ENCODE results near the gene NOP53.
"Not testable (repeated sequence)": the region's sequence is repeated elsewhere in the genome, so short reads cannot be mapped to it uniquely, and the experiment has no call there.

The NOP53 gene

GRCh38 chr19:47766359-47766620, 20.9 kb downstream of the NOP53 start:
- no peak overlapping the region for H3K27ac ChIP-seq
- H3K9me3 ChIP-seq (ENCODE audit: severe bottlenecking) = no peaks in the 10 kb centered on the region
- no peaks in the 10 kb centered on the region for H3K27me3 ChIP-seq (ENCODE audit: insufficient read depth, low read depth, severe bottlenecking)
- no peak for DNase-seq
- TF ChIP-seq CTCF (IDR thresholded peaks at IDR 0.05; ENCODE audit: low read depth, low read length) = no peak
- no peaks in the 10 kb centered on the region for H3K36me3 ChIP-seq
- H3K4me3 ChIP-seq (ENCODE audit: low read depth, low read length) = no peak overlapping the region

- DNase-seq = no peak
- H3K27me3 ChIP-seq (ENCODE audit: insufficient read depth, low read depth, severe bottlenecking) = no peaks in the 10 kb centered on the region
- no peak for TF ChIP-seq CTCF (IDR thresholded peaks at IDR 0.05; ENCODE audit: low read depth, low read length)
- H3K9me3 ChIP-seq (ENCODE audit: severe bottlenecking) = no peaks in the 10 kb centered on the region
- H3K4me3 ChIP-seq (ENCODE audit: low read depth, low read length) = no peak overlapping the region
- no peaks in the 10 kb centered on the region for H3K36me3 ChIP-seq
- H3K27ac ChIP-seq = no peak overlapping the region
Measured at GRCh38 chr19:47766670-47767069, 21.3 kb downstream of the NOP53 start.

GRCh38 chr19:47767349-47767748, 22.0 kb downstream of the NOP53 start:
- no peak for TF ChIP-seq CTCF (IDR thresholded peaks at IDR 0.05; ENCODE audit: low read depth, low read length)
- no peaks in the 10 kb centered on the region for H3K36me3 ChIP-seq
- no peak for DNase-seq
- no peak overlapping the region for H3K27ac ChIP-seq
- no peaks in the 10 kb centered on the region for H3K9me3 ChIP-seq (ENCODE audit: severe bottlenecking)
- no peaks in the 10 kb centered on the region for H3K27me3 ChIP-seq (ENCODE audit: insufficient read depth, low read depth, severe bottlenecking)
- H3K4me3 ChIP-seq (ENCODE audit: low read depth, low read length) = no peak overlapping the region

- H3K27me3 ChIP-seq (ENCODE audit: insufficient read depth, low read depth, severe bottlenecking) = no peaks in the 10 kb centered on the region
- DNase-seq = no peak
- no peaks in the 10 kb centered on the region for H3K9me3 ChIP-seq (ENCODE audit: severe bottlenecking)
- TF ChIP-seq CTCF (IDR thresholded peaks at IDR 0.05; ENCODE audit: low read depth, low read length) = no peak
- no peak overlapping the region for H3K27ac ChIP-seq
- H3K4me3 ChIP-seq (ENCODE audit: low read depth, low read length) = no peak overlapping the region
- H3K36me3 ChIP-seq = no peaks in the 10 kb centered on the region
Measured at GRCh38 chr19:47768604-47769003, 23.3 kb downstream of the NOP53 start.

- TF ChIP-seq CTCF (IDR thresholded peaks at IDR 0.05; ENCODE audit: low read depth, low read length) = no peak
- no peak for DNase-seq
- H3K27me3 ChIP-seq (ENCODE audit: insufficient read depth, low read depth, severe bottlenecking) = no peaks in the 10 kb centered on the region
- no peak overlapping the region for H3K27ac ChIP-seq
- H3K4me3 ChIP-seq (ENCODE audit: low read depth, low read length) = no peak overlapping the region
- no peaks in the 10 kb centered on the region for H3K36me3 ChIP-seq
- H3K9me3 ChIP-seq (ENCODE audit: severe bottlenecking) = no peaks in the 10 kb centered on the region
Measured at GRCh38 chr19:47769534-47769933, 24.2 kb downstream of the NOP53 start.

- not testable (repeated sequence) for H3K36me3 ChIP-seq; DNase-seq; H3K27me3 ChIP-seq (ENCODE audit: insufficient read depth, low read depth, severe bottlenecking); H3K9me3 ChIP-seq (ENCODE audit: severe bottlenecking); H3K4me3 ChIP-seq (ENCODE audit: low read depth, low read length); H3K27ac ChIP-seq
Measured at GRCh38 chr19:47771291-47771690, 25.9 kb downstream of the NOP53 start.
